Parathyroid adenoma (tissue), 2 donors: Measurements from ENCODE around the gene SPTLC2.

ENCODE experiments used
- H2AFZ ChIP-seq: fragments of 300-600 bp; sonication (generic); one replicate; pipeline ENCODE4 v1.7.0; 2017; ENCODE audit warnings: antibody characterized with exemption, mild to moderate bottlenecking
- H3K27ac ChIP-seq: fragments of 300-600 bp; sonication (generic); one replicate; pipeline ENCODE4 v1.7.0; 2017
- H3K27me3 ChIP-seq: fragments of 300-600 bp; sonication (generic); one replicate; pipeline ENCODE4 v1.7.0; 2017; ENCODE audit warnings: low read length; ENCODE audit not compliant: control insufficient read depth, insufficient read depth
- H3K36me3 ChIP-seq: fragments of 300-600 bp; sonication (generic); one replicate; pipeline ENCODE4 v1.7.0; 2017; ENCODE audit warnings: low read length; ENCODE audit not compliant: control insufficient read depth, insufficient read depth
- H3K4me1 ChIP-seq: fragments of 300-600 bp; sonication (generic); one replicate; pipeline ENCODE4 v1.7.0; 2017; ENCODE audit warnings: control low read depth
- H3K4me2 ChIP-seq: fragments of 300-600 bp; sonication (generic); one replicate; pipeline ENCODE4 v1.7.0; 2017; ENCODE audit warnings: low read length
- H3K4me3 ChIP-seq: fragments of 300-600 bp; sonication (generic); one replicate; pipeline ENCODE4 v1.7.0; 2017; ENCODE audit warnings: low read depth, low read length
- H3K79me2 ChIP-seq: fragments of 300-600 bp; sonication (generic); one replicate; pipeline ENCODE4 v1.7.0; 2017; ENCODE audit warnings: control low read depth
- H3K9ac ChIP-seq: fragments of 300-600 bp; sonication (generic); one replicate; pipeline ENCODE4 v1.7.0; 2017; ENCODE audit warnings: mild to moderate bottlenecking
- H3K9me3 ChIP-seq: fragments of 300-600 bp; sonication (generic); one replicate; pipeline ENCODE4 v1.7.0; 2017; ENCODE audit warnings: low read length; ENCODE audit not compliant: control insufficient read depth
- TF ChIP-seq, protein P1 (sequence below): fragments of 300-600 bp; sonication (generic); IDR thresholded peaks from one replicate; pipeline ENCODE4 v1.7.0; 2017; ENCODE audit warnings: antibody characterized with exemption, mild to moderate bottlenecking
- donor health status: primary hyperparathyroidism.

SPTLC2 gene

DNA sequence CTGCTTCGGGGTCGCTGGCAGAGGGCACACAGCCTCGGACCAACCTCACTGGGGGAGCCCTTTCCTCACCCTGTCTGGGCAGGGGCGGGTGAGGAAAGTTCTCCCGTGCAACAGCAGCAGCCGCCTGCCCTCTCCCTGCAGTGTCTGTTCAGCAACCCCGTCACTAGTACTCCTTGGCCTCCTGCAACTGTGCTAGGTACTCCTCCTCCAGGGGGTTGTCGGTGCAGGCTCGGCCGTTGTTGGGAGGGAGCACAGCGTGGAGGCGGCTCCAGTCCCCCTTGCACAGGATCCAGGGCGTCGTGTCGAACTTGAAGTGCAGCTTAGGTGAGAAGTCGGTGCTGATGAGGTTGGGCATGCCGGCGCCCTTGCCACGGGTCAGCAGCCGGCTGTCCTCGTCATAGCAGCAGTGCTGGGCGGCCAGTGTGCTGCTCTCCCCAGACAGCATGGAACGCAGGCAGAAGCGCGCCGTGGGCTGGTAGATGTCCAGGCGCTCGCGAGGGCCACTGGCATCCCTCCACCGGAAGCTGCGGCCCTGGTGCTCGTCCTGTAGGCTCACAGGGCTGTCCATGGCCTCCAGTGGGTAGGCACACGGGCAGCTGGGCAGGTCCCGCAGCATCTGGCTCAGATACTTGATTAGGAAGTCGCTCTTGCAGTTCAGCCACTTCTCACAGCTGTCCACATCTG is 140.9 kb downstream of the SPTLC2 start:
- H3K9ac ChIP-seq, result no peak overlapping the region
- no peak overlapping the region for H3K4me2 ChIP-seq
- no peak overlapping the region for H3K4me3 ChIP-seq
- H3K79me2 ChIP-seq, result no peaks in the 10 kb centered on the region
- H3K27me3 ChIP-seq, result no peaks in the 10 kb centered on the region
- H3K27ac ChIP-seq, result no peak overlapping the region
- no peaks in the 10 kb centered on the region for H3K4me1 ChIP-seq
- no peaks in the 10 kb centered on the region for H3K9me3 ChIP-seq
- H2AFZ ChIP-seq, result no peak overlapping the region
- TF ChIP-seq, protein P1, sequence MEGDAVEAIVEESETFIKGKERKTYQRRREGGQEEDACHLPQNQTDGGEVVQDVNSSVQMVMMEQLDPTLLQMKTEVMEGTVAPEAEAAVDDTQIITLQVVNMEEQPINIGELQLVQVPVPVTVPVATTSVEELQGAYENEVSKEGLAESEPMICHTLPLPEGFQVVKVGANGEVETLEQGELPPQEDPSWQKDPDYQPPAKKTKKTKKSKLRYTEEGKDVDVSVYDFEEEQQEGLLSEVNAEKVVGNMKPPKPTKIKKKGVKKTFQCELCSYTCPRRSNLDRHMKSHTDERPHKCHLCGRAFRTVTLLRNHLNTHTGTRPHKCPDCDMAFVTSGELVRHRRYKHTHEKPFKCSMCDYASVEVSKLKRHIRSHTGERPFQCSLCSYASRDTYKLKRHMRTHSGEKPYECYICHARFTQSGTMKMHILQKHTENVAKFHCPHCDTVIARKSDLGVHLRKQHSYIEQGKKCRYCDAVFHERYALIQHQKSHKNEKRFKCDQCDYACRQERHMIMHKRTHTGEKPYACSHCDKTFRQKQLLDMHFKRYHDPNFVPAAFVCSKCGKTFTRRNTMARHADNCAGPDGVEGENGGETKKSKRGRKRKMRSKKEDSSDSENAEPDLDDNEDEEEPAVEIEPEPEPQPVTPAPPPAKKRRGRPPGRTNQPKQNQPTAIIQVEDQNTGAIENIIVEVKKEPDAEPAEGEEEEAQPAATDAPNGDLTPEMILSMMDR, result no peak
- H3K36me3 ChIP-seq, result no peaks in the 10 kb centered on the region

GRCh38 chr14:77474479-77475177 is 141.8 kb downstream of the SPTLC2 start:
- Histone ChIP-seq H3K36me3 (no peaks in the 10 kb centered on the region), H3K27me3 (no peaks in the 10 kb centered on the region), H2AFZ (no peak overlapping the region), H3K4me1 (no peaks in the 10 kb centered on the region), H3K4me2 (no peak overlapping the region), H3K27ac (no peak overlapping the region), H3K4me3 (no peak overlapping the region), H3K9me3 (no peaks in the 10 kb centered on the region), H3K79me2 (no peaks in the 10 kb centered on the region), H3K9ac (no peak overlapping the region)
- TF ChIP-seq, protein P1, result no peak

GRCh38 chr14:77473921-77474320 is 142.5 kb downstream of the SPTLC2 start:
- H3K36me3 ChIP-seq, result no peaks in the 10 kb centered on the region
- H3K9me3 ChIP-seq, result no peaks in the 10 kb centered on the region
- no peaks in the 10 kb centered on the region for H3K4me1 ChIP-seq
- no peaks in the 10 kb centered on the region for H3K27me3 ChIP-seq
- no peak overlapping the region for H3K9ac ChIP-seq
- no peak overlapping the region for H3K4me2 ChIP-seq
- no peak overlapping the region for H2AFZ ChIP-seq
- no peak overlapping the region for H3K4me3 ChIP-seq
- TF ChIP-seq, protein P1, result no peak
- H3K79me2 ChIP-seq, result no peaks in the 10 kb centered on the region
- no peak overlapping the region for H3K27ac ChIP-seq

DNA sequence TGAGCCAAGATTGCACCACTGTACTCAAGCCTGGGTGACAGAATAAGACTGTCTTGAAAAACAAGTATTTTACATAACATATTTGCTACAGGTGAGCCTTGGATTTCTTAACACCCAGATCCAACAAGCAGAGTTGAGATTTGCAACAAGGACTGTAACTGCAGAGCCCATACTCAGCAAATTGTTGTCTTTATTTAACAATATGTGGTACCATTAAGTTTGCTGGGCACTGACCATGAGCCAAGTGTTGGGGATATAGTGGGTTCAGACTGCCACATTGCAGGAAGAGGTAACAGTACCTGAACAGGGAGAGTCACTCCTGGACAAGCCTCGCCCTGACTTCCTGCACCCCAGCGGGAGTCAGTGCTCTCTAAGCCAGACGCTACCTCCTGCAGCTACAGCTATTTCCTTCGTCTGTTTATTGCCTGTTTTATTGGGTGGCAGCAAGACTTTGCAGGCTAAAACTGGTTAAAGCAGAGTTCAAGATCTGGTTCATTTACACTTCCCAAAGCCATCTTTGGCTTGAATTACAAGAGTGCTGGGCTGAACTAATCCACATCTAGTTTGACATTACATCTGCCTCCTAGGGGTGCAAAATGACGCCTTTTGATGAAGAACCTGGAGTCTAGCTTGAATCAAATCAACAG is 146.1 kb downstream of the SPTLC2 start:
- Histone ChIP-seq H3K4me3 (no peak overlapping the region), H3K27me3 (no peaks in the 10 kb centered on the region), H3K4me2 (no peak overlapping the region), H3K9ac (no peak overlapping the region), H3K79me2 (no peaks in the 10 kb centered on the region), H3K9me3 (no peaks in the 10 kb centered on the region), H3K4me1 (no peaks in the 10 kb centered on the region), H2AFZ (no peak overlapping the region), H3K36me3 (no peaks in the 10 kb centered on the region), H3K27ac (no peak overlapping the region)
- TF ChIP-seq, protein P1, result no peak
